GM12864 (cell line): ENCODE results near the gene HCST.
"Not testable (repeated sequence)": the region's sequence is repeated elsewhere in the genome, so short reads cannot be mapped to it uniquely, and the experiment has no call there.

Experiments
- DNase-seq: peaks from one replicate; pipeline ENCODE4 v3.0.0-alpha.2; 2011; ENCODE audit warnings: low read depth
- H3K4me3 ChIP-seq: 2 replicates; pipeline ENCODE4 v1.5.1; 2011; ENCODE audit warnings: mild to moderate bottlenecking, low read depth, low read length, control low read depth
- TF ChIP-seq, protein P1 (sequence below): IDR thresholded peaks from 2 replicates; pipeline ENCODE4 v1.5.1; 2011; ENCODE audit warnings: low read depth, mild to moderate bottlenecking, moderate library complexity, low read length, control low read depth, inconsistent platforms; ENCODE audit errors: missing control alignments

HCST gene

DNA sequence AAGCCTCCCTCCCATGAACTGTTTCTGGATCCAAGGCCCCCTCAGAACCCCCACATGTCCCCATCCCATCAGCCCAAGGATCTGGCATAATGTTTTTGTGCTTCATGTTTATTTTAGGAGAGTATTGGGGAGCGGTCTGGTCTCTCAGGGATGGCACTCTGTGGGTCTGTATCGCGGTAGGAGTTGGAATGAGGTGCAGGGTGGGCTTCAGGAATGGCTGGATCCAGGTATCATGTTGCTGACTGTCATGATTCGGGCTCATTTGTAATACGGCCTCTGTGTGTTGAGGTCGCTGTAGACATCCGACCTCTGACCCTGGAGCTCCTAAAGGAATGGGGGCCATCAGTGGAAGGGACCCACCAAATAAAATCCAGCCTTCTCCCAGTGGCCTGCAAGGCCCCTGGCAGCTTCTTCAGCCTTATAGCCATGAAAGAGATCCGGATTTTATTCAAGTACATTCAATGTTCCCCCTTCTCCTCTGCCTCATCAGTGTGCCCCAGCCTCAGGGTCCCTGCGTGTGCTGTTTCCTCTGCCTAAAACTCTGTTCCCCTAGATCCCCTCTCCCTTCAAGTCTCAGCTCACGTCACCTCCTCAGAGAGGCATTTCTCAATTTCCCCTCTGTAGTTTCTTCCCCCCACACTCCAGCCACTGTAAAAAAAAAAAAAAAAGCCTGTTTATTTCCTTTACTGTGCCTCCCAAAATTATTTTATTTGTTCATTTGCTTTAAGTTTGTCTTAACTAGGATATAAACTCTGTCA, 2.2 kb downstream of the HCST start:
- no peak overlapping the region for H3K4me3 ChIP-seq
- DNase-seq = no peak
- TF ChIP-seq, protein P1, sequence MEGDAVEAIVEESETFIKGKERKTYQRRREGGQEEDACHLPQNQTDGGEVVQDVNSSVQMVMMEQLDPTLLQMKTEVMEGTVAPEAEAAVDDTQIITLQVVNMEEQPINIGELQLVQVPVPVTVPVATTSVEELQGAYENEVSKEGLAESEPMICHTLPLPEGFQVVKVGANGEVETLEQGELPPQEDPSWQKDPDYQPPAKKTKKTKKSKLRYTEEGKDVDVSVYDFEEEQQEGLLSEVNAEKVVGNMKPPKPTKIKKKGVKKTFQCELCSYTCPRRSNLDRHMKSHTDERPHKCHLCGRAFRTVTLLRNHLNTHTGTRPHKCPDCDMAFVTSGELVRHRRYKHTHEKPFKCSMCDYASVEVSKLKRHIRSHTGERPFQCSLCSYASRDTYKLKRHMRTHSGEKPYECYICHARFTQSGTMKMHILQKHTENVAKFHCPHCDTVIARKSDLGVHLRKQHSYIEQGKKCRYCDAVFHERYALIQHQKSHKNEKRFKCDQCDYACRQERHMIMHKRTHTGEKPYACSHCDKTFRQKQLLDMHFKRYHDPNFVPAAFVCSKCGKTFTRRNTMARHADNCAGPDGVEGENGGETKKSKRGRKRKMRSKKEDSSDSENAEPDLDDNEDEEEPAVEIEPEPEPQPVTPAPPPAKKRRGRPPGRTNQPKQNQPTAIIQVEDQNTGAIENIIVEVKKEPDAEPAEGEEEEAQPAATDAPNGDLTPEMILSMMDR = no peak

- TF ChIP-seq, protein P1 = no peak
- DNase-seq = no peak
- H3K4me3 ChIP-seq = no peak overlapping the region
These were observed 2.9 kb downstream of the HCST start for GRCh38 chr19:35905178-35905727.

DNA sequence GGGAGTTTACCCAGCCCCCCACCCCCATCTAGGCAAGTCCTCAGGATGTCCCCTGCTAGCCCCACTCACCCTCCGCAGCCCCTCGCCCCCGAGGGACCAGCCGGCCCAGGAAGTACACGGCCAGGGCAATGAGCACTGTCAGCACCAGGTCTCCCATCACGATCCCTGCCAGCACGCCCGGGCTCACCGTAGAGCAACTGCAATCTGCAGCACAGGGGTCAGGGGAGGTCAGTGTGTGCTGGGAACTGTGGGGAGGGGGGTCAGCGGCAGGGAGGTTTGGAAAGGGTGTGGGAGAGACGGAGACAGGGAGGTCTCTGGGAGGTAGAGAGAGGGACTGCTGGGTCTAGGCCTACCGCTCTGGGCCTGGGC, 5.0 kb downstream of the HCST start:
- H3K4me3 ChIP-seq = no peak overlapping the region
- TF ChIP-seq, protein P1 = no peak

DNA sequence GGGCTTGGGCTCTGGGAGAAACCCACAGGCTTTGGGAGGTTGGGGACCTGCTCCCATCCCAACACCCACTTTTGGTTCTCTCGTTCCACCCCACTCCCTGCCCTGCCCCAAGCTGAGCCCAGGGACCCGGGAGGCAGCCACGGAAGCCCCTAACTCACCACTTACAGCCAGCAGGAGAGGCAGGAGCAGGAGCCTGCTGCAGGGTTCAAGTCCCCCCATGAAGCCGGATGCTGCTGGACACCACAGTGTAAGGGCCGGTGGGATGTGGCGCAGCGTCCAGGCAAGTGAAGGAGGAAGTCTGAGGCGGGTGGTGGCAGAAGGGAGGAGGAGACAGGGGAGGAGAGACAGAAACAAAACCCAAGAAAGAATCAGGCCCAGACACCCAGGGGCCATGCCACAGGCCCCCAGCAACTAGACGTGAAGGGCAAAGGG, 5.7 kb downstream of the HCST start, which contains the start of gene TYROBP:
Gene TYROBP, minus strand, starts transcription at position 286 of the 432 bp plus-strand sequence. Its CDS starts 67 bp downstream, at position 219.
- DNase-seq = no peak
- TF ChIP-seq, protein P1 = no peak

More for the DNA sequence above, 5.0 kb downstream of the HCST start:
- no peak for DNase-seq

DNA sequence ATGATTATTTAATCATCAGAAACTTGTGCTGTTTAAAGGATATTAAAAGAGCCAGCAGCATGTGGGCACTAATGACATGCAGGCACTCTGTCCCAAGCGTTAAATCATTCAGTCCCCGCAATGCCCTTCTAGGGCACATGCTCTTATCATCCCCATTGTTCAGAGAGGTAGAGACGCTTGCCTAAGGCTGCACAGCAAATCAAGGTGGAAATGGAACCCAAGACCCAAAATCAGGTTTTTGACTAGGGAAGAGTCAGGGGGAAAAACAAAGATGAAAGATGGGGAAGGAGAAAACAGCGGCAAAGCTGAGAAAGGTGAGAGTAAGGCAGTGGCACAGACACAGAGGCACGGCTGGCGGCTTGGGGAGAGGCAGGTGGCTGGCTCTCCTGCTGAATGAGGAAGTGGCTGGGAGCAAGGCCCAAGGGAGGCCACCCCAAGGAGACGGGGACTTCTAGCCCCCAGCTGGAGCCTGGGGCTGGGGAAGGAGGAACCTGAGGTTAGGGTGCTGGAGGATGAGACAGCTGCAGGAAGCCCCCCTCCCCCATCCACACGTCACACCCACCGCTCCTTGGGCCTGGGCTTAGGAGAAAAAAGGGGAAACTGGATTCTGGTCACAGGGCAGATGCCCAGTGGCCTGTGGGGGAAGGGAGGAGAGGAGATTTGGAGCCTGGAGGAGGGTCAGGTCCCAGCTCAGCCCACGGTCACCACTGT, 6.8 kb downstream of the HCST start:
- H3K4me3 ChIP-seq = no peak overlapping the region
- no peak for DNase-seq
- TF ChIP-seq, protein P1 = no peak

More for the DNA sequence above, 5.7 kb downstream of the HCST start, which contains the start of gene TYROBP:
- H3K4me3 ChIP-seq = no peak within 1 kb of the TSS

DNA sequence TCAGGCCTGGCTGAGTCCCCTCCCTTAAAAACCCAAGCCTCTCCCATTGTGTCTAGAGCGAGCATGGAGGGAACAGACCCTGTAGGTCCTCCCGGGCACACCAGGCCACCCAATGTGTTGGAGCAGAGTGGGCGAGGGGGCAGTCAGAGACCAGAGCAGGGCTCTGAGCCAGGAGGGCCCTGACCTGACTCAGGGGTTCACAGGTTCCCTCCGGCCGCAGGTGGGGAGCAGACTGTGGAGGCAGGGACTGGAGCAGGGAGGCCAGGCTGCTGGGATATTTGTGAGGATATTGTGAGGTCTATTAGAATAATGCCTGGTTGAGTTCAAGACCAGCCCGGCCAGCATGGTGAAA, 7.3 kb downstream of the HCST start:
- no peak overlapping the region for H3K4me3 ChIP-seq
- TF ChIP-seq, protein P1 = no peak
- no peak for DNase-seq

GRCh38 chr19:35910355-35910754, 8.0 kb downstream of the HCST start:
- not testable (repeated sequence) for DNase-seq, H3K4me3 ChIP-seq
